Measurements from ENCODE around the gene IL3. TPM values are rescaled to one million over a fixed set of nuclear protein-coding genes. Genes with fewer than 3 reads are reported as not detected.

The IL3 gene
- total and polyA plus RNA-seq, 2 donors (not counting 1 experiment from before 2014, with no cell fraction given), result not detected

GRCh38 chr5:132096904-132097303 lies 36.4 kb downstream of the IL3 start:
- no peak for ATAC-seq (ENCODE audit: low read depth)
- DNase-seq, result no peak
- intact Hi-C loops (cut with micrococcal nuclease), result no loop called here
- Histone ChIP-seq H3K27me3 (replicated peaks in 1 of 4; ENCODE audit: control extremely low read depth in 1 of 4, control insufficient read depth in 3 of 4, insufficient read depth in 4 of 4, low read length in 3 of 4) (peaks cover 0 to 3% (median 0%) of the 10 kb centered on the region in 4 experiments), H2AFZ (ENCODE audit: insufficient read depth, low read depth, low read length, poor library complexity, severe bottlenecking) (no peak overlapping the region), H3K9ac (ENCODE audit: low read length) (no peak overlapping the region), H3K36me3 (replicated peaks in 1 of 2; ENCODE audit: control extremely low read depth in 1 of 2, control insufficient read depth in 1 of 2, extremely low read depth in 1 of 2, insufficient read depth in 2 of 2, low read length in 1 of 2) (no peaks in the 10 kb centered on the region), H3K27ac (ENCODE audit: low read length in 2 of 2) (no peak overlapping the region), H3K4me3 (ENCODE audit: control extremely low read depth in 1 of 5, extremely low read depth in 1 of 5, insufficient read depth in 1 of 5, low read depth in 2 of 5, low read length in 4 of 5) (no peak overlapping the region), H3K4me2 (replicated peaks; ENCODE audit: low read depth, low read length, poor library complexity, severe bottlenecking) (no peak overlapping the region), H4K20me1 (ENCODE audit: control insufficient read depth, insufficient read depth, low read length, poor library complexity, severe bottlenecking) (no peaks in the 10 kb centered on the region), H3K79me2 (ENCODE audit: control insufficient read depth, insufficient read depth, low read length) (no peaks in the 10 kb centered on the region), H3K9me3 (ENCODE audit: control extremely low read depth in 1 of 3, control insufficient read depth in 2 of 3, insufficient read depth in 1 of 3, low read length in 2 of 3) (no peaks in the 10 kb centered on the region), H3K4me1 (ENCODE audit: control insufficient read depth in 2 of 2, insufficient read depth in 2 of 2, low read length in 2 of 2) (peaks cover 41 to 47% of the 10 kb centered on the region in 2 donors)
- Mint-ChIP-seq H3K27ac (no peak overlapping the region), H3K27me3 (no peaks in the 10 kb centered on the region), H3K4me1 (peaks cover 53% of the 10 kb centered on the region), H3K9me3 (ENCODE audit: insufficient read depth) (no peaks in the 10 kb centered on the region), H3K4me3 (no peak overlapping the region)
- TF ChIP-seq EZH2 (IDR thresholded peaks at IDR 0.05; ENCODE audit: borderline replicate concordance, insufficient read depth, low read depth, low read length, poor library complexity, severe bottlenecking) (no peak), CTCF (IDR thresholded peaks at IDR 0.05) (no peak)
- ChIA-PET POLR2A (no interaction called here), CTCF (no interaction called here)
- WGBS (ENCODE audit: insufficient coverage), result 100% methylated on average over 1 of the region's 3 CpGs

GRCh38 chr5:132098151-132098594 lies 37.7 kb downstream of the IL3 start:
- H3K9ac ChIP-seq (ENCODE audit: low read length), result no peak overlapping the region
- H3K4me1 ChIP-seq (ENCODE audit: control insufficient read depth in 2 of 2, insufficient read depth in 2 of 2, low read length in 2 of 2), result peaks cover 54 to 60% of the 10 kb centered on the region in 2 donors
- H3K27me3 ChIP-seq (replicated peaks in 1 of 4; ENCODE audit: control extremely low read depth in 1 of 4, control insufficient read depth in 3 of 4, insufficient read depth in 4 of 4, low read length in 3 of 4), result peaks cover 0 to 3% (median 0%) of the 10 kb centered on the region in 4 experiments
- intact Hi-C loops (cut with micrococcal nuclease), result no loop called here
- POLR2A ChIA-PET, result no interaction called here
- no peak overlapping the region for H3K4me2 ChIP-seq (replicated peaks; ENCODE audit: low read depth, low read length, poor library complexity, severe bottlenecking)
- Mint-ChIP-seq H3K27ac (peak overlapping the region; percentile 33), H3K4me3 (no peak overlapping the region), H3K4me1 (peaks cover 64% of the 10 kb centered on the region), H3K27me3 (no peaks in the 10 kb centered on the region), H3K9me3 (ENCODE audit: insufficient read depth) (no peaks in the 10 kb centered on the region)
- H2AFZ ChIP-seq (ENCODE audit: insufficient read depth, low read depth, low read length, poor library complexity, severe bottlenecking), result no peak overlapping the region
- no peaks in the 10 kb centered on the region for H3K36me3 ChIP-seq (replicated peaks in 1 of 2; ENCODE audit: control extremely low read depth in 1 of 2, control insufficient read depth in 1 of 2, extremely low read depth in 1 of 2, insufficient read depth in 2 of 2, low read length in 1 of 2)
- CTCF ChIA-PET, result interaction anchor here (1.7 kb wide), 1 partner anchor 35 kb away, joined by 4 read pairs; no protein-coding TSS in a partner anchor
- H3K4me3 ChIP-seq (ENCODE audit: control extremely low read depth in 1 of 5, extremely low read depth in 1 of 5, insufficient read depth in 1 of 5, low read depth in 2 of 5, low read length in 4 of 5), result no peak overlapping the region
- no peaks in the 10 kb centered on the region for H3K9me3 ChIP-seq (ENCODE audit: control extremely low read depth in 1 of 3, control insufficient read depth in 2 of 3, insufficient read depth in 1 of 3, low read length in 2 of 3)
- H4K20me1 ChIP-seq (ENCODE audit: control insufficient read depth, insufficient read depth, low read length, poor library complexity, severe bottlenecking), result no peaks in the 10 kb centered on the region
- ATAC-seq (ENCODE audit: low read depth) (no peak), DNase-seq (no peak)
- no peaks in the 10 kb centered on the region for H3K79me2 ChIP-seq (ENCODE audit: control insufficient read depth, insufficient read depth, low read length)
- 45% methylated on average over 4 of the region's 5 CpGs for WGBS (ENCODE audit: insufficient coverage)
- no peak overlapping the region for H3K27ac ChIP-seq (ENCODE audit: low read length in 2 of 2)
- TF ChIP-seq CTCF (IDR thresholded peaks at IDR 0.05), result no peak
- TF ChIP-seq EZH2 (IDR thresholded peaks at IDR 0.05; ENCODE audit: borderline replicate concordance, insufficient read depth, low read depth, low read length, poor library complexity, severe bottlenecking), result no peak

All from B cell (primary cell).